ENCODE measurements around the gene SLC6A8. TPM values are rescaled to one million over a fixed set of nuclear protein-coding genes. Genes with fewer than 3 reads are reported as not detected.
"Not testable (repeated sequence)": the region's sequence is repeated elsewhere in the genome, so short reads cannot be mapped to it uniquely, and the experiment has no call there.

SLC6A8 gene
- total RNA-seq, 1 donor = 8.8 TPM

- no peak for DNase-seq (ENCODE audit: low read depth)
- no peak overlapping the region for H3K4me3 ChIP-seq (ENCODE audit: low read depth, low read length)
- TF ChIP-seq CTCF (IDR thresholded peaks at IDR 0.05; ENCODE audit: insufficient read depth, low read length) = no peak
Observed at GRCh38 chrX:153736071-153736820, 48.5 kb downstream of the SLC6A8 start.

GRCh38 chrX:153736871-153737441 lies 49.2 kb downstream of the SLC6A8 start:
- DNase-seq (ENCODE audit: low read depth) = no peak
- H3K4me3 ChIP-seq (ENCODE audit: low read depth, low read length) = no peak overlapping the region
- no peak for TF ChIP-seq CTCF (IDR thresholded peaks at IDR 0.05; ENCODE audit: insufficient read depth, low read length)

- TF ChIP-seq CTCF (IDR thresholded peaks at IDR 0.05; ENCODE audit: insufficient read depth, low read length) = no peak
- H3K4me3 ChIP-seq (ENCODE audit: low read depth, low read length) = no peak overlapping the region
- DNase-seq (ENCODE audit: low read depth) = no peak
Observed at GRCh38 chrX:153738056-153738605, 50.4 kb downstream of the SLC6A8 start.

GRCh38 chrX:153739754-153740486 lies 52.2 kb downstream of the SLC6A8 start:
- TF ChIP-seq CTCF (IDR thresholded peaks at IDR 0.05; ENCODE audit: insufficient read depth, low read length) = no peak

GRCh38 chrX:153740631-153741222 lies 53.0 kb downstream of the SLC6A8 start:
- no peak for DNase-seq (ENCODE audit: low read depth)
- H3K4me3 ChIP-seq (ENCODE audit: low read depth, low read length) = no peak overlapping the region
- no peak for TF ChIP-seq CTCF (IDR thresholded peaks at IDR 0.05; ENCODE audit: insufficient read depth, low read length)

More at GRCh38 chrX:153739754-153740486, 52.2 kb downstream of the SLC6A8 start:
- H3K4me3 ChIP-seq (ENCODE audit: low read depth, low read length) = no peak overlapping the region
- no peak for DNase-seq (ENCODE audit: low read depth)

- DNase-seq (ENCODE audit: low read depth) = no peak
- no peak for TF ChIP-seq CTCF (IDR thresholded peaks at IDR 0.05; ENCODE audit: insufficient read depth, low read length)
- H3K4me3 ChIP-seq (ENCODE audit: low read depth, low read length) = no peak overlapping the region
Observed at GRCh38 chrX:153741446-153741845, 53.7 kb downstream of the SLC6A8 start.

- not testable (repeated sequence) for DNase-seq (ENCODE audit: low read depth); H3K4me3 ChIP-seq (ENCODE audit: low read depth, low read length)
Observed at GRCh38 chrX:153742111-153742510, 54.4 kb downstream of the SLC6A8 start.

GRCh38 chrX:153742796-153743467 lies 55.2 kb downstream of the SLC6A8 start:
- not testable (repeated sequence) for DNase-seq (ENCODE audit: low read depth); H3K4me3 ChIP-seq (ENCODE audit: low read depth, low read length)

GRCh38 chrX:153743468-153744209 lies 55.9 kb downstream of the SLC6A8 start:
- not testable (repeated sequence) for H3K4me3 ChIP-seq (ENCODE audit: low read depth, low read length)
- peak; percentile 28 for DNase-seq (ENCODE audit: low read depth)

Measured in fibroblast of the aortic adventitia (primary cell).